ENCODE data around the gene ATPAF2.

The ATPAF2 gene

DNA sequence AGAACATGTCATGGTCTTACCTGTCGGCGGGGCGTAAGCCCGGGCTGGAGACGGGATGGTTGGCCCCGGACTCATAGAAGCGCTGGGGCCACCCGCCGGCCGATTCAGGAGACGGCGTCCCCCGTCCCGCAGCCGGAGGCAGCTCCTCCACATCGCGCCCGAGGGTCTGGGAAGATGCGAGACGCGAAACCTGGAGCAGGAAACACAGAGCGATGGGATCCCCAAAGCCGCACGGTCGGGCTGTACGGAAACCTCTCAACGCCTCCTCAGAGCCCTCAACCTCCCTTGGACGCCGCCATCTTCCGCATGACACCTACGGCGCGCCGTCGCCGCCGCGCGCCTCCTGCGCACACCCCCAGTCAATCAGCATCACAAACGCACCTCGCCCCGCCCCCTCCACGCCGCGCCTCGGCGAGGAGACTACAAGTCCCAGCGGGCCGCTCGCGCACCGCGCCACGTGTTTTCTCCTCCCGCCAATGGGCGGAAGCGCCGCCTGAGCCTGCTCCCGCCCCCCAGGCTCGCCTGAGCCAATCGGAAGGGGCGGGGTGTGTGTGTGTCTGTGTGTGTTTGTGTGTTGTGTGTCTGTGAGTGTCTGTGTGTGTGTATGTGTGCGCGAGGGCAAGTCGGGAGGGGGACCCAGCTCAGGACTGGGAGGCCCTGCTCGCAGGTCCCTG, at the start of gene ATPAF2, which contains the start of gene GID4:
TSS of gene ATPAF2 (minus strand) at position 308 of the 674 bp plus-strand sequence. CDS start at position 153, 155 bp downstream.
TSS of gene GID4 (plus strand) at position 548 of the 674 bp plus-strand sequence. CDS start at position 605, 57 bp downstream.
- DNase-seq (ENCODE audit: low read depth) = peak; percentile 97

DNA sequence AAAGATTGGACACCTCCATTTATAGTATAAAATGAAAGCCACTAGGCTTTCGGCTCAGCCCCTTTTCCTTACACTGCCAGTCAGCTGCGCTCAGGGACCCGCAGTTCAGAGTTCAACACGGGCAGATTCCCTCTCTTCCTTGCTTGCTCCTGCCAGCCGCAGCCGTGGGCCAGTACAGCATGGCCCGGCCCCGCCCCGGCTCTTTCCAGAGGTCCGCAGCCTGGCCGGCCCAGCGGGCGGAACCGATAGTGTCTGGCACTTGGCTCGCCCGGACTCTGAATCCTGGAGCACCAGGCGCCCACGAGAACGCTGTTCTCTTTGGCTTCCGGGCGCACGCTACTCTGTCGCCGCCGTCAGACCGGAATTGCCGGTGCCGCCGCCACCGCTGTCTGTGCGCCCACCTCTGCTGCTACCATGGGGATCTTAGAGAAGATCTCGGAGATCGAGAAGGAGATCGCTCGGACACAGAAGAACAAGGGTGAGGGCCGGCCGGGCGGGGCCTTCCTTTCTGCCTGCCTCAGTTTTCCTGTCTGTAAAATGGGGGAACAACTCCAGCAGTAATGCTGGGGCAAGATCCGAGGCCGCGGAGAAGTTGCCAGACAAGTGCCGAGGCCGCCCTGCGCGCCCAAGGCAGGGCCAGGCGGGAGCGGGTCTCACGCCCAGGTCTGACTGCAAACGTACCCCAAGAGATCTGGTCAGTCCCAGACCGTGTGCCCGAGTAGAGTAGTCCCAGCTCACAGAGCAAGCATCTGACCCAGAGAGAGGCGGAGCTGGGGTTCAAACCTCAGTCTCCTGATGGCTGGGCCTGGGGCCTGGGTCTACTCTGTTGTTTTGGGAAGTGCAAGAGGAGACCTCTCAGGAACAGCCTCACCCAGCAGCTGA, 48.9 kb upstream of the ATPAF2 start, which contains the start of gene DRG2:
TSS of gene DRG2 (plus strand) at position 339 of the 882 bp plus-strand sequence. CDS start at position 415, 76 bp downstream.
- DNase-seq (ENCODE audit: low read depth) = peak; percentile 77

GRCh38 chr17:18084256-18084655, 45.3 kb upstream of the ATPAF2 start:
- no peak for DNase-seq (ENCODE audit: low read depth)

- DNase-seq (ENCODE audit: low read depth) = no peak
These were observed 40.6 kb upstream of the ATPAF2 start for GRCh38 chr17:18079543-18079942.

- no peak for DNase-seq (ENCODE audit: low read depth)
These were observed 38.0 kb upstream of the ATPAF2 start for GRCh38 chr17:18076936-18077335.

GRCh38 chr17:18074566-18075272, 35.8 kb upstream of the ATPAF2 start:
- no peak for DNase-seq (ENCODE audit: low read depth)

DNA sequence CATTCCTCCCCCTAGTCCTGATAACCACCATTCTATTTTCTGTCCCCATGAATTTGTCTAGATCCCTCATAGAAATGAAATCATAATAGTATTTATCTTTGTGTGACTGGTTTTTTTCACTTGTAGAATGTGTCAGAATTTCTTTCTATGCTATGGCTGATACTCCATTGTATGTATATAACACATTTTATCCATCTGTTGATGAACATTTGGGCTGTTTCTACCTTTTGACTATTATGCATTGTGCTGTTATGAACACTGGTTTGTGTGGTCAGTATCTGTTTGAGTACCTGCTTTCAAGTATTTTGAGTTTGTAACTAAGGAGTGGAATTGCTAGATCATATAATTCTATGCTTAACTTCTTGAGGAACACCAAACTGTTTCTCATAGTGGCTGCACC, 32.8 kb upstream of the ATPAF2 start:
- no peak for DNase-seq (ENCODE audit: low read depth)

GRCh38 chr17:18070861-18071340, 31.9 kb upstream of the ATPAF2 start:
- DNase-seq (ENCODE audit: low read depth) = no peak

GRCh38 chr17:18069101-18069500, 30.1 kb upstream of the ATPAF2 start:
- no peak for DNase-seq (ENCODE audit: low read depth)

GRCh38 chr17:18066866-18067265, 27.9 kb upstream of the ATPAF2 start:
- DNase-seq (ENCODE audit: low read depth) = no peak

DNA sequence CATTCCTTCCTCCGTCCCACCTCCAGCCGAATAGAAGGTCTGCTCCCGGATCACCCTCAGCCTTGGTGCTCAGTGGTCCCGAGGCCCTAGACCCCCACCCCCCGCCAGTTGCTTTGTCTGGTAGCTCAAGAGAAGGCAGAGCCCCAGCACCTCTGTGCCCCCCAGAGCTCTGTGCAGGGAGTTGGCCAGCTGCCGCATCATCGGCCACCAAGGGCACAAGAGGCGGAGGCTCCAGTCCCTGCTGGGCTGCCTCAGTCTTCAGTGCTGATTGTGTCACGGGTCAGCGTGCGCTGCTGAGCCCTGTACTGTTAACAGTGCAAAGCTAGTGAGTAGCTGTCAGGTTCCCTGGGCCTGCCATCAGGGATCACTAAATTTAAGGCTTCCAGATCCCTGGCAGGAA, 26.6 kb upstream of the ATPAF2 start:
- no peak for DNase-seq (ENCODE audit: low read depth)

DNA sequence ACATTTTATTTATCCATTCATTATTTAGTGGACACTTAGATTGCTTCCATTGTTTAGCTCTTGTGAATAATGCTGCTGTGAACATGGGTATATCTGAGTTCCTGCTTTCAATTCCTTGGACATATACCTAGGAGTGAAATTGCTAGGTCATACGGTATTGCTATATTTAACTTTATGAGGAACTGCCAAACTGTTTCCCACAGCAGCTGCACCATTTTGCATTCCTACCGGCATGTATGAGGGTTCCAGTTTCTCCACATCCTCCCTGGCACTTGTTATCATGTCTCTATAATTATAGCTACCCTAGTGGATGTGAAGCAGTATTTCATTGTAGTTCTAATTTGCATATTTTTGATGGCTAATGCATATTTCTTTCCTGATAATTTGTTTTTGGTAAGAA, 25.1 kb upstream of the ATPAF2 start:
- no peak for DNase-seq (ENCODE audit: low read depth)

DNA sequence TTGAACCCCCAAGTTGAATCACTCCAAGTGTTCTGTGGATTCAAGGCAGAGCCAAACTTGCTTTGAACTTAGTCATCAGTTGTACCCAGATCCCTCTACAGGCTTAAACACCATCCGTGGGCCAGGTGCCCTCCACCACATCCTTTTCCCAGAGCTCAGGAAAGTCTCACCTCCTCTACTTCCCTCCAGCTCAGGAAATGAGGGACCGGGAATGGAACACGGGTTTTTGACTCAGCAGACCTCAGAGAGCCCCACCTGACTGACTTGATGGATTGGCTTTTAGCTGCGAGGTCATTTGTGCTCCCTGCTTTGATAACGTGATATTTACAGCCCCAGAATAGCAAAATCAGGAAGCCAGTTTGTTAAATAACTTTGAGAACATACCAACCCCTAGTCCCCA, 20.3 kb upstream of the ATPAF2 start:
- DNase-seq (ENCODE audit: low read depth) = no peak

- no peak for DNase-seq (ENCODE audit: low read depth)
These were observed 17.2 kb upstream of the ATPAF2 start for GRCh38 chr17:18056214-18056613.

GRCh38 chr17:18055597-18055996, 16.6 kb upstream of the ATPAF2 start:
- no peak for DNase-seq (ENCODE audit: low read depth)

GRCh38 chr17:18045691-18046350, 6.9 kb upstream of the ATPAF2 start:
- no peak for DNase-seq (ENCODE audit: low read depth)

DNA sequence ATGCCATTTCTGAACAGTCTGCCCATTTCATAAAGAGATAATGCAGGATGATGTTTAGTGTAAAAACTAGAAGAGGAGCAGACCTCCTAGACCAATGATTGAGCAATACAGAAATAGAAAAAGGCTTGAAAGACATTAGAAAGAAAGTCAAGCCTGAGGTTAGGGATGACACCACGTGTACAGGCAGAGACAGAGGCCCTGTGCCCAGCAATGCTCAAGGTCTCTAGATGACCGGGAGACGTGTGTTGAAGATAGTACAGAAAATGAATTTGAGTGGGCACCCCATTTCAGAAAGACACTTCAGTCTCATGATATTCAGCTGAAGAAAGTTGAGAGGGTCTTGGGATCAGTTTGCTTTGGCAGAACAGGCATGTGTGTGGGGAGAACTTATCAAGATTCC, 5.6 kb upstream of the ATPAF2 start:
- no peak for DNase-seq (ENCODE audit: low read depth)

- DNase-seq (ENCODE audit: low read depth) = no peak
These were observed 4.5 kb upstream of the ATPAF2 start for GRCh38 chr17:18043491-18043890.

DNA sequence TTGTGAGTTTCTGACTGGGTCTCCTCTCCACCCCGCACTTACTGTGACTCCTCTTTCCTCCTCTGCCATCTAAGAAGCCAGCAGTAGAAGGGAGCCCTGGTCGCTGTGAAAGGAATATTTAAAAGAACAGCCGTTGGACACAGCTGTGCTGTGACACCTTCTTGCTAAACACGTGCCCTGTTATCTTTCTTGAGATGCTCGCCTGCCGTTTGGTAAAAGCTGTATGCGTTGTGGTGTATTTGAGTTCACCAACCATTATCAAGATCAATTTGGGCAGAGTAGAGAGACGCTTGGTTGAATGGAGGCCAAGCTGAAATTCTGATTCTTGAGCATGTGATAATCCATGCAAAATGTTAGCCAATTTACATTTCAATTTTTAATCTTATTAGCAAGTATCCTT, 4.0 kb upstream of the ATPAF2 start:
- DNase-seq (ENCODE audit: low read depth) = no peak

DNA sequence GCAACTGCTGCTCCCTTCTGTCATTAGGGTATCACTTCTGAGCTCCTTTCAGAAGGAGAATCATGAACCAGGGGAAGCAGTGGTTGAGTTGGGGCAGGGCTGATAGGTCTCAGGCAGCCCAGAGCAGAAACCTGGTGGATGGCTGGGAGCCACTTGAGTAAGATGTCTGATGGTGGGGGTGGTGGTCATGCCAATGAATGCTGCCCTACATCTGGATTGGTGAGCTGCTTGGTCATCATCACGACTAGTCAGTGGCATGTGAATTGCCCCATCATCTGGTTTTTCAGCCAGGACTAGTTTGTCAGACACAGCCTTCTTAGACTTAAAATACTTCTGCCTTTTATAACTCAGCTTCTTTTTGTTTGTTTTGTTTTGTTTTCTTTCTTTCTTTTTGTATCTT, 2.8 kb upstream of the ATPAF2 start:
- DNase-seq (ENCODE audit: low read depth) = peak; percentile 60

GRCh38 chr17:18040261-18040858, 1.4 kb upstream of the ATPAF2 start:
- no peak for DNase-seq (ENCODE audit: low read depth)

Measured in GM04504 (cell line).